CD4-positive, CD25-positive, alpha-beta regulatory T cell (primary cell): ENCODE results near the gene S100G. TPM values are rescaled to one million over a fixed set of nuclear protein-coding genes. Genes with fewer than 3 reads are reported as not detected.

Experiments used
- ATAC-seq, 2 donors: fragments of 150-1000 bp; cut with Tn5 transposase; one replicate each; pipeline ENCODE4 v1.10.0; 2021; ENCODE audit warnings: low read depth in 2 of 2, moderate number of reproducible peaks in 2 of 2, moderate library complexity in 1 of 2
- DNase-seq, 3 donors: peaks; one replicate each; pipeline versions ENCODE4 v3.0.0 to v3.0.0-alpha.2; 2012 to 2022; ENCODE audit warnings: mixed read lengths in 1 of 3
- H3K27ac ChIP-seq: one replicate; pipeline ENCODE4 v1.7.0; 2013; ENCODE audit warnings: mild to moderate bottlenecking, low read length; ENCODE audit not compliant: insufficient read depth, poor library complexity, severe bottlenecking
- H3K27me3 ChIP-seq: one replicate; pipeline ENCODE4 v1.7.0; 2013; ENCODE audit warnings: low read length; ENCODE audit not compliant: control insufficient read depth, insufficient read depth
- H3K36me3 ChIP-seq: one replicate; pipeline ENCODE4 v1.7.0; 2013; ENCODE audit warnings: mild to moderate bottlenecking, low read length, moderate library complexity; ENCODE audit not compliant: control insufficient read depth, insufficient read depth
- H3K4me1 ChIP-seq: 2 replicates; pipeline ENCODE4 v1.7.0; 2013; ENCODE audit warnings: mild to moderate bottlenecking, low read length; ENCODE audit not compliant: insufficient read depth, control insufficient read depth, poor library complexity, severe bottlenecking
- H3K4me3 ChIP-seq: one replicate; pipeline ENCODE4 v1.7.0; 2013; ENCODE audit warnings: low read depth, mild to moderate bottlenecking, low read length, moderate library complexity
- H3K9me3 ChIP-seq, 2 experiments: 1 replicate in 1 of 2; 2 replicates in 1 of 2; pipeline ENCODE4 v1.7.0; 2013; ENCODE audit warnings: low read length in 2 of 2, mild to moderate bottlenecking in 1 of 2, moderate library complexity in 1 of 2; ENCODE audit not compliant: control insufficient read depth in 2 of 2
- H3K27ac Mint-ChIP-seq, 3 donors: one replicate each; pipeline ENCODE4 v1.8.0; 2020 to 2022; ENCODE audit warnings: mild to moderate bottlenecking in 3 of 3, mixed read lengths in 3 of 3, moderate library complexity in 2 of 3
- H3K27me3 Mint-ChIP-seq: one replicate; pipeline ENCODE4 v1.8.0; 2022; ENCODE audit warnings: mild to moderate bottlenecking, mixed read lengths
- H3K36me3 Mint-ChIP-seq: one replicate; pipeline ENCODE4 v1.8.0; 2020; ENCODE audit warnings: mixed read lengths
- H3K4me1 Mint-ChIP-seq, 4 donors: one replicate each; pipeline ENCODE4 v1.8.0; 2020 to 2022; ENCODE audit warnings: mixed read lengths in 4 of 4, mild to moderate bottlenecking in 1 of 4
- H3K4me3 Mint-ChIP-seq, 4 donors: one replicate each; pipeline ENCODE4 v1.8.0; 2020 to 2022; ENCODE audit warnings: mild to moderate bottlenecking in 4 of 4, mixed read lengths in 4 of 4, moderate library complexity in 3 of 4
- H3K9me3 Mint-ChIP-seq, 7 donors: one replicate each; pipeline ENCODE4 v1.8.0; 2020 to 2022; ENCODE audit warnings: mixed read lengths in 7 of 7, mild to moderate bottlenecking in 3 of 7, moderate library complexity in 2 of 7
- polyA plus RNA-seq, 4 donors: library from polyadenylated mRNA; unstranded; fragments of 300-500 nt; fragmentation: Illumina TruSeq; gene quantifications; one replicate each; pipeline ENCODE4 v1.2.3, GENCODE V29; 2021
- total RNA-seq: library from RNA; stranded (reverse); gene quantifications from one replicate; pipeline ENCODE4 v1.2.3, GENCODE V29; 2022

S100G gene
- total and polyA plus RNA-seq, 5 donors from 2014 or later: not detected

- Histone ChIP-seq H3K27me3 (no peaks in the 10 kb centered on the region), H3K36me3 (no peaks in the 10 kb centered on the region), H3K9me3 (no peaks in the 10 kb centered on the region), H3K27ac (no peak overlapping the region), H3K4me3 (no peak overlapping the region), H3K4me1 (no peaks in the 10 kb centered on the region)
- ATAC-seq (no peak), DNase-seq (no peak)
- H3K27ac Mint-ChIP-seq: no peak overlapping the region
- peaks cover 10% of the 10 kb centered on the region for H3K36me3 Mint-ChIP-seq
- H3K9me3 Mint-ChIP-seq: no peaks in the 10 kb centered on the region
- H3K4me1 Mint-ChIP-seq: no peaks in the 10 kb centered on the region
- no peaks in the 10 kb centered on the region for H3K27me3 Mint-ChIP-seq
- H3K4me3 Mint-ChIP-seq: no peak overlapping the region
These were observed 14.9 kb upstream of the S100G start for GRCh38 chrX:16635040-16635439.

- no peak overlapping the region for H3K4me3 ChIP-seq
- no peak overlapping the region for H3K4me3 Mint-ChIP-seq
- no peaks in the 10 kb centered on the region for H3K9me3 ChIP-seq
- no peak overlapping the region for H3K27ac ChIP-seq
- H3K4me1 Mint-ChIP-seq: no peaks in the 10 kb centered on the region
- no peaks in the 10 kb centered on the region for H3K27me3 Mint-ChIP-seq
- no peaks in the 10 kb centered on the region for H3K4me1 ChIP-seq
- peaks cover 0 to 2% (median 0%) of the 10 kb centered on the region in 7 donors for H3K9me3 Mint-ChIP-seq
- H3K27ac Mint-ChIP-seq: no peak overlapping the region
- no peaks in the 10 kb centered on the region for H3K36me3 ChIP-seq
- H3K36me3 Mint-ChIP-seq: peaks cover 13% of the 10 kb centered on the region
- no peaks in the 10 kb centered on the region for H3K27me3 ChIP-seq
- ATAC-seq: no peak
- DNase-seq: no peak
These were observed 14.4 kb upstream of the S100G start for GRCh38 chrX:16635596-16635995.

GRCh38 chrX:16638533-16638932, 11.4 kb upstream of the S100G start:
- Histone ChIP-seq H3K4me1 (no peaks in the 10 kb centered on the region), H3K4me3 (no peak overlapping the region), H3K9me3 (no peaks in the 10 kb centered on the region), H3K27ac (no peak overlapping the region), H3K36me3 (no peaks in the 10 kb centered on the region), H3K27me3 (no peaks in the 10 kb centered on the region)
- DNase-seq: no peak
- no peak for ATAC-seq
- Mint-ChIP-seq H3K27ac (no peak overlapping the region), H3K9me3 (peaks cover 0 to 2% (median 0%) of the 10 kb centered on the region in 7 donors), H3K27me3 (no peaks in the 10 kb centered on the region), H3K36me3 (peaks cover 13% of the 10 kb centered on the region), H3K4me1 (no peaks in the 10 kb centered on the region), H3K4me3 (no peak overlapping the region)

GRCh38 chrX:16639966-16640365, 10.0 kb upstream of the S100G start:
- no peak for ATAC-seq
- Mint-ChIP-seq H3K9me3 (peaks cover 0 to 2% (median 0%) of the 10 kb centered on the region in 7 donors), H3K27me3 (no peaks in the 10 kb centered on the region), H3K4me3 (no peak overlapping the region), H3K36me3 (peaks cover 13% of the 10 kb centered on the region), H3K27ac (no peak overlapping the region), H3K4me1 (no peaks in the 10 kb centered on the region)
- Histone ChIP-seq H3K36me3 (no peaks in the 10 kb centered on the region), H3K27ac (no peak overlapping the region), H3K4me3 (no peak overlapping the region), H3K27me3 (no peaks in the 10 kb centered on the region), H3K4me1 (no peaks in the 10 kb centered on the region), H3K9me3 (no peaks in the 10 kb centered on the region)
- no peak for DNase-seq

- Mint-ChIP-seq H3K4me3 (no peak overlapping the region), H3K4me1 (no peaks in the 10 kb centered on the region), H3K27ac (no peak overlapping the region), H3K9me3 (peaks cover 0 to 2% (median 0%) of the 10 kb centered on the region in 7 donors), H3K36me3 (peaks cover 13% of the 10 kb centered on the region), H3K27me3 (no peaks in the 10 kb centered on the region)
- no peaks in the 10 kb centered on the region for H3K9me3 ChIP-seq
- ATAC-seq (no peak), DNase-seq (no peak)
- H3K27me3 ChIP-seq: no peaks in the 10 kb centered on the region
- no peak overlapping the region for H3K4me3 ChIP-seq
- no peak overlapping the region for H3K27ac ChIP-seq
- H3K36me3 ChIP-seq: no peaks in the 10 kb centered on the region
- no peaks in the 10 kb centered on the region for H3K4me1 ChIP-seq
These were observed 9.1 kb upstream of the S100G start for GRCh38 chrX:16640823-16641222.

GRCh38 chrX:16643176-16643575, 6.8 kb upstream of the S100G start:
- Histone ChIP-seq H3K4me3 (no peak overlapping the region), H3K36me3 (no peaks in the 10 kb centered on the region), H3K4me1 (no peaks in the 10 kb centered on the region), H3K27ac (no peak overlapping the region), H3K9me3 (no peaks in the 10 kb centered on the region), H3K27me3 (no peaks in the 10 kb centered on the region)
- no peaks in the 10 kb centered on the region for H3K27me3 Mint-ChIP-seq
- H3K9me3 Mint-ChIP-seq: peaks cover 0 to 2% (median 0%) of the 10 kb centered on the region in 7 donors
- H3K27ac Mint-ChIP-seq: no peak overlapping the region
- DNase-seq (no peak), ATAC-seq (no peak)
- H3K4me1 Mint-ChIP-seq: no peaks in the 10 kb centered on the region
- peaks cover 12% of the 10 kb centered on the region for H3K36me3 Mint-ChIP-seq
- H3K4me3 Mint-ChIP-seq: no peak overlapping the region

GRCh38 chrX:16646366-16647138, 3.4 kb upstream of the S100G start:
- Histone ChIP-seq H3K9me3 (no peaks in the 10 kb centered on the region), H3K27me3 (no peaks in the 10 kb centered on the region), H3K4me1 (no peaks in the 10 kb centered on the region), H3K27ac (no peak overlapping the region), H3K36me3 (no peaks in the 10 kb centered on the region), H3K4me3 (no peak overlapping the region)
- Mint-ChIP-seq H3K27ac (no peak overlapping the region), H3K4me3 (no peak overlapping the region), H3K9me3 (no peaks in the 10 kb centered on the region), H3K36me3 (no peaks in the 10 kb centered on the region), H3K4me1 (no peaks in the 10 kb centered on the region), H3K27me3 (no peaks in the 10 kb centered on the region)
- ATAC-seq (no peak), DNase-seq (no peak)

GRCh38 chrX:16651391-16652024, 1.6 kb downstream of the S100G start:
- no peak for DNase-seq
- no peak overlapping the region for H3K4me3 Mint-ChIP-seq
- Histone ChIP-seq H3K27me3 (no peaks in the 10 kb centered on the region), H3K4me1 (no peaks in the 10 kb centered on the region), H3K36me3 (no peaks in the 10 kb centered on the region), H3K27ac (no peak overlapping the region), H3K4me3 (no peak overlapping the region), H3K9me3 (no peaks in the 10 kb centered on the region)
- no peaks in the 10 kb centered on the region for H3K4me1 Mint-ChIP-seq
- H3K27ac Mint-ChIP-seq: no peak overlapping the region
- no peaks in the 10 kb centered on the region for H3K9me3 Mint-ChIP-seq
- H3K27me3 Mint-ChIP-seq: no peaks in the 10 kb centered on the region
- H3K36me3 Mint-ChIP-seq: no peaks in the 10 kb centered on the region
- ATAC-seq: no peak
